Activated T-cell treated with anti-CD3 and anti-CD28 coated beads for 48 hours (primary cell): Measurements from ENCODE around the gene CFAP221.
A peak's percentile ranks its signal among the peaks of the same experiment; 100 is the strongest.
"Not testable (repeated sequence)": the region's sequence is repeated elsewhere in the genome, so short reads cannot be mapped to it uniquely, and the experiment has no call there.

Experiments used
- DNase-seq: peaks from one replicate; pipeline ENCODE4 v3.0.0-alpha.2; 2020; ENCODE audit warnings: low read depth

The CFAP221 gene

GRCh38 chr2:119590873-119591272 is 46.6 kb downstream of the CFAP221 start:
- no peak for DNase-seq

DNA sequence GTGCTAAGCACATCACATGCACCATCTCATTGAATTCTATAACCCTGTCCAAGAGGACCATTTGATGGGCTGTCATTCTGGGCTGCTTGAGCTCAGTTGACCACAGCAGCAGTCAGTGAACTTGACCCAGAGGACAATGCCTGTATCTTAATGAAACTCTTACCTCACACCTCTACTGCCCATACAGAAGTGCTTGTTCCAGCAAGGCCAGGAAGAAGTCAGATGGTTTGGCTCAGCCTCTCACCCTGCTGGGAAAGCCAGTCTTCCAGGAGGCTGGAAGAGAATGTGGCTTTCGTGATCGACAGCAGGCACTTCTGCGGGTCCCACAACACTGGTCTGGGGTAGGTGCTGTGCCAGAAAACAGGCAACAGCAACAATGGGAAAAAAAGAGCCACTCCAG is 47.3 kb downstream of the CFAP221 start:
- no peak for DNase-seq

GRCh38 chr2:119592436-119592835 is 48.2 kb downstream of the CFAP221 start:
- DNase-seq, result no peak

GRCh38 chr2:119596638-119597037 is 52.4 kb downstream of the CFAP221 start:
- DNase-seq, result no peak

DNA sequence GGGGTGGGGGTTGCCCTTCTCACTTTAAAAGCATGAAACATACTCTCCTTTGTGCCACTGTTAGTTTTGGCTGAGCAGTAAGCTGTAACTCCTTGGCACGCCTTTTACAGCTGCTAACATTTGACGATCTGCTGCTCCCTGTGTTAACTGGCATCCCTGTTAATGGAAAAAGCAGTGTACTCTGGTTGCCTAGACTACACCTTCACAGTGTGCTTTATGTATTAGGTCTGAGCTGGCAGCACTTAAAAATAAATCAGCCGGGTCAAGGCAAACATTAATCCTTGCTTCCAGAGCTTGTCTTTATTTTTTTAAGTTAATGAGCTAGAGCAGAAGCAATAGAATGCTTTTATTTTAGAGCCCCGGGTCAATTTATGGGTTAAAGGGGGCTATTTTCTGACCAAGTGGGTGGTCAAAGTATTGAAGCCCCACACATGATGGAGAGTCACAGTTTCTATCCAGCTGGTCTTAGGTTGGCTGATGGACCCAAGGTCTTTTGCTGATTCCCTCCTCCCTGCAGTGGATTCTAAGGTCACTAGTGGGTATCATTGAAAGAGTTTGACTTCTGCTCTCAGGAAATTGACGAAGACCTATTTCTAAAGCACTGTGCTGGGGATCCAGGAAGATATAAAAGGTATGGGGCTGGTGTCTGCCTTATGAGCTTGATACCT is 54.5 kb downstream of the CFAP221 start:
- DNase-seq, result no peak

DNA sequence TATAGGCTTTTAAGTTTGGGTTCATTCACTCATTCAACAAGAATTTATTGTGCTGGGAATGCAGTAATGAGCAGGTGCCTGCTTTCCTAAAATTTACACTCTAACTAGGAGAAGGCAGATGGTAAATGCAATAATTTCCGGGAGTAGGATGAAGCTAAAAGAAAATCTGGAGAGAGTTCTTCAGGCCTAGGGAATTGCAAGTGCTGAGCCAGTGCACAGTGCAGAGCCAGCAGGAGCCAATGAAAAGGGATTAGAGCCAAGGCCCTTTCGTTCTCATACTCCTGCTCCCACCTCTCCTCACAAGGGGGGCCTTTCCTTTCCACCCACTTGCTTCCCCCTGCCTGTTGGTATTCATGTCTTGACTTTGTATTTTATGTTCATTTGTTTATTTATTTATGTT is 55.1 kb downstream of the CFAP221 start:
- DNase-seq, result no peak

- no peak for DNase-seq
Observed at GRCh38 chr2:119605096-119605495, 60.8 kb downstream of the CFAP221 start.

GRCh38 chr2:119606674-119607073 is 62.4 kb downstream of the CFAP221 start:
- DNase-seq, result no peak

DNA sequence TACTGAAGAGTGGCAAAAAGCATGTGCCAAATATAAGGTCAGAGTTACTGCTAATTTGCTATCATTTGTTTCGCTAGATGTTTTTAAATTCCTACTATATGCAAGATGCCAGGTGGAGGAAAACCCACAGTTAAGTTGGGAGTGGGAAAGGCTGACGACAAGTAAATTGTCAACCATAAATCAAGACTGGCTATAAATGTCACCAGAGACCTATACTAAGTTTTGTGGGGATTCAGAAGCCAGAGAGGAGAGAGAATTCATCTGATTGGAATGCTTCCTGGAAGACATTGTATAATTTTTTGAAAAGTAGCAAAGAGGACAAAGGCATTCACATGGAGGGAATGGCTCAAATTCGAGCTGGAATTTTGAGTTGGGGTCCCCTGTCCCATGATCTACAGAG is 64.3 kb downstream of the CFAP221 start:
- DNase-seq, result no peak

GRCh38 chr2:119609337-119609736 is 65.1 kb downstream of the CFAP221 start:
- DNase-seq, result no peak

GRCh38 chr2:119614140-119614539 is 69.9 kb downstream of the CFAP221 start:
- not testable (repeated sequence) for DNase-seq

DNA sequence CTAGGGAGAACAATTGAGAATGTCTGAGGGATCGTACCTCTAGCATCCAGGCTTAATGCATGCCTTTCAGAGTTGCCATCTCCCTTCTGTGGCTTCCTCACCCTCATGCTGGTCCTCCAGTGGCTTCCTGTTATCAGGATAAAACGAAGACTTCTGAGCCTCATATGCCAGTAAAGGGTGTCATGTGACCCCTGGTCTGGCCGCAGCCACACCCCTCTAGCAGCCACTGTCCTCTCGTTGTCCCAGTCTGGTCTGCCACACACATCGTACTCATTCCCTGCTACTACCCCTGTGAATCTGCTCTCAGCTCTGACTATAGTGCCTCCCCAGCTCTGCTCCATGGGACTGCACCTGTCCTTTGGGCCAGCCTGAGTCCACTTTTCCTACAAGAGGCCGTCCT is 72.2 kb downstream of the CFAP221 start:
- DNase-seq, result no peak

GRCh38 chr2:119617455-119617854 is 73.2 kb downstream of the CFAP221 start:
- DNase-seq, result no peak

DNA sequence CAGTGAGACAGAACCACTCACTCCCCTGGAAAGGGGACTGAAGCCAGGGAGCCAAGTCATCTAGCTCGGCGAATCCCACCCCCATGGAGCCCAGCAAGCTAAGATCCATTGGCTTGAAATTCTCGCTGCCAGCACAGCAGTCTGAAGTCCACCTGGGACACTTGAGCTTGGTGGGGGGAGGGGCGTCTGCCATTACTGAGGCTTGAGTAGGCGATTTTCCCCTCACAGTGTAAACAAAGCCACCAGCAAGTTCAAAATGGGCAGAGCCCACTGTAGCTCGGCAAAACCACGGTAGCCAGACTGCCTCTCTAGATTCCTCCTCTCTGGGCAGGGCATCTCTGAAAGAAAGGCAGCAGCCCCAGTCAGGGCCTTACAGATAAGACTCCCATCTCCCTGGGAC is 74.5 kb downstream of the CFAP221 start:
- DNase-seq, result not testable (repeated sequence)

- DNase-seq, result no peak
Observed at GRCh38 chr2:119625226-119625625, 81.0 kb downstream of the CFAP221 start.

GRCh38 chr2:119629323-119629825 is 85.1 kb downstream of the CFAP221 start:
- DNase-seq, result no peak

DNA sequence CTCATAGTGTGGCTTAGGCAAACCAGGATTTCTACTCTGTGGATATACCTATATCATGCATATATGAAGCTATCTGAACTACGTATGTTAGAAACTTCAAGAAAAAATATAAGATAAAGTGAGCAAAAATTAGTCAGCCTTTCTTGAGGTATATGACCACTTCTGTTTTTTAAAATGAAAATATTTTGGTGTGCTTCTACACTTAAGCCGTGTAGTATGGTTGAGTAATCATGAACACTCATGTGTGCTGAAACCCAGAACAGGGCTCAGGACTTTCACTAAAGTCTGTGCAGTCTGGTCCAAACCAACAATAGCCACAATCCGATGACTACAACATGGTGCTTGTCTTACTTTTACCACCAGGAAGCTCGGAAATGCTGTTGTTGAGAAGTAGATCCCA is 85.9 kb downstream of the CFAP221 start:
- DNase-seq, result no peak

DNA sequence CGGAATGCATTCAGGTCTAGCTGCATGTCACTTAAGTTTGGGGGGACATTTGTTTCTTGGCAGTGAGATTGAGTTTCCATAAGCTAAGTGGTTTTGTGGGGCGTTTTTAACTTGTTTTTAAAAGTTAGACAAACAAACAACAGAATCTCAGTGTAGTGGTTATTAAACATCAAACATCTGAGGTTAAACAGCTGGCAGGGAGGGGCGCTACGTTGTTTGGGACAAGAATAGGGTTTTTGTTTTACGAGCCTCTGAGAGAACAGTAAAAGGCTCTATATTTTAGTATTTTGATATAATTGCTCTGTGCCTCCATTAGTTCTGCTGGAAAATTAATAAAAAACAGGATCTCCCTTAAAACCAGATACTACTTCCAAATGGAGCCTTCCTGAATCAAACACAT is 93.1 kb downstream of the CFAP221 start:
- DNase-seq, result no peak

DNA sequence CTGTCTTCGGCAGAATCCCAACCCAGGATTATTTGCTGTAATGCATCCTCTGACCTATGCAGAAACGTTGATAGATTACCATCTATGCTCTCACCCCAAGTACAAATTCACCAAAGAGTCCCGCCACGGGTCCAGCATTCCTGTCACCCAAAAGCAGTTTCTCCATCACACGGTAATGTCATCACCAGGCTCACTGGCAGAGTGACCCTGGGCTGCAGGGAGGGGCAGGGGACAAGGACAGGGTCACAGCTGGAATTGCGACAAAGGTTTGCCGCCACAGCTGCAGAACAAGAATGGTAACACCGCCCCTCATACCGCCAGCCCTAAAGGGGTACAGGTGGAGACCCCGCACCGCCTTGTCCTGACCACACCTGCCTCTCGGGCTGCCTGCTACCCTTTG is 94.0 kb downstream of the CFAP221 start:
- no peak for DNase-seq

DNA sequence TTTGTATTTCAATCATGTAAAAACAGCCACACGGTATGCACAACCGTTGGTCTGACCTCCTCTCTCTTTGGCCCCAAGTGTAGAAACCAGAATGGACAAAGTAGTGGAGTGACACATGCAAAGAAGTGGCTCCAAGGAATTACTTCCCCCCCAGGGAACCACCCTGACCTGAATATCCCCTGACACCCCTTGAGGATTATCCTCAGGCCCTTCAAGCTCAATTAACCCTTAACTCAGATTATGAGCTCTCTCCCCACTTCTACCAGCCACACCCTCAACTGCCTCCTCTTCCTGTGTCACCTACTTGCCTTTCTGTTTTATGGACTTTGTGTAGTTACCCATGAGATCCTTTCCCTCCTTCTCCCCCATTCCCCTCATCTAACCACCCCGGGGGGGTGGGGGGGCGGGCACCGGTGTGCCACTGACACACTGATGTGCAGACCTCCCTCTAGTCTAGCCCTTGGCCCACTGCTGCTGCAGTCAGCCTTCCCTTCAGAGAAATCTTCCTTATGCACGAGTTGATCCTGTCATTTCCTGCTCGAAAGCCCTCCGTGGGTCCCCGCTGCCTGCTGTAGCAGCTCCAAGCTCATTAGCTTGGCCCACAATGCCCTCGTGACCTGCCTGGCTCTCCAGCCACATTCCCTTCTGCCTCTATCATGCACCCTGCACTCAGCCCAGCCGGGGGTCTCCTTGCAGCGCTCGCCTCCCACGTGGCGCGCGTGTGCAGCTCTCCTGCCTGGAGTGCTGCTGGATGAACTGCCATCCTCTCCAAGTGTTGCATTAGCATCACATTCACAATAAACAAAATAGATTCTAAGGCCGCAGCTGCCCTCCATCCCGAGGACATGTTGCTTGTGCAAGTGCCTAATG is 94.7 kb downstream of the CFAP221 start:
- DNase-seq, result no peak

- peak; percentile 70 for DNase-seq
Observed at GRCh38 chr2:119641562-119642258, 97.5 kb downstream of the CFAP221 start.

DNA sequence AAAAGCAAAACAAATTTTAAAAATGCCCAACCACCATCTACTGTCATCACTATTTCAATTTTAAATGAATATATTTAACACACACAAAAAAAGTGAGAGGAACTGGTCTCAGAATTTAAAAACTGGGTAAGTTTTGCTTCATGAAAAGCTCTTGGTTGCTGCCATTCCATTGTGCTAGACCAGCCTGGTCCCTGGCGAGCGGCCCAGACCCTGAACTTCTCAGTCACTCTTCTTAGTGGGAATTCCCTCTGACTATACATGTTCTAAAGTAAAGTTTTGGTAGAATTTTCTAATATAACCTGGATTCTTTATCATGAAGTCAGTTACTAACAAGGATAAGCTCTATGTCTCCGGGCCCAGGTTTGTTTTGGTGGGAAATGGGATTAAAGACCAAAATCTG is 99.9 kb downstream of the CFAP221 start:
- DNase-seq, result no peak
